DND-41 (cell line): ENCODE data around the gene TGM6.

Experiments
- ATAC-seq: fragments of 200-7000 bp; cut with Tn5 transposase; 3 replicates; pipeline ENCODE4 v1.9.1; 2021; ENCODE audit warnings: low read depth; ENCODE audit not compliant: insufficient read depth
- DNase-seq: peaks from one replicate; pipeline ENCODE4 v3.0.0-alpha.2; 2020
- H2AFZ ChIP-seq: 2 replicates; pipeline ENCODE4 v1.6.0; 2012; ENCODE audit warnings: low read depth, low read length
- H3K27ac ChIP-seq: 2 replicates; pipeline ENCODE4 v1.5.1; 2012; ENCODE audit warnings: low read length, inconsistent platforms
- H3K27me3 ChIP-seq: fragments of 200-600 bp; sonication (generic); 2 replicates; pipeline ENCODE4 v1.6.0; 2012; ENCODE audit warnings: low read length, mild to moderate bottlenecking, inconsistent platforms; ENCODE audit not compliant: insufficient read depth, poor library complexity
- H3K36me3 ChIP-seq: 2 replicates; pipeline ENCODE4 v1.5.1; 2012; ENCODE audit warnings: low read length, inconsistent platforms; ENCODE audit not compliant: insufficient read depth
- H3K4me1 ChIP-seq: 2 replicates; pipeline ENCODE4 v1.5.1; 2012; ENCODE audit warnings: mild to moderate bottlenecking, low read length; ENCODE audit not compliant: insufficient read depth
- H3K4me2 ChIP-seq: 2 replicates; pipeline ENCODE4 v1.6.0; 2012; ENCODE audit warnings: mild to moderate bottlenecking, moderate library complexity, low read length, inconsistent platforms; ENCODE audit not compliant: insufficient read depth
- H3K4me3 ChIP-seq, 2 experiments: fragments of 200-600 bp in 1 of 2; shearing (Covaris generic) in 1 of 2; 2 replicates each; pipeline ENCODE4 v1.5.1; 2012 to 2016; ENCODE audit warnings: inconsistent platforms in 2 of 2, low read length in 2 of 2, mild to moderate bottlenecking in 2 of 2, low read depth in 1 of 2, moderate library complexity in 1 of 2
- H3K79me2 ChIP-seq: 2 replicates; pipeline ENCODE4 v1.6.0; 2012; ENCODE audit warnings: low read length, inconsistent platforms; ENCODE audit not compliant: insufficient read depth
- H3K9ac ChIP-seq: 2 replicates; pipeline ENCODE4 v1.6.0; 2012; ENCODE audit warnings: low read depth, mild to moderate bottlenecking, inconsistent platforms, low read length, moderate library complexity
- H3K9me3 ChIP-seq: 2 replicates; pipeline ENCODE4 v1.5.1; 2012; ENCODE audit warnings: low read length, moderate library complexity, mild to moderate bottlenecking, inconsistent platforms; ENCODE audit not compliant: insufficient read depth, severe bottlenecking
- H4K20me1 ChIP-seq: 2 replicates; pipeline ENCODE4 v1.6.0; 2012; ENCODE audit warnings: low read length; ENCODE audit not compliant: insufficient read depth
- EZH2 ChIP-seq: IDR thresholded peaks from 3 replicates; pipeline ENCODE4 v1.6.1; 2012; ENCODE audit warnings: borderline replicate concordance, low read depth, mild to moderate bottlenecking, moderate library complexity, low read length, inconsistent platforms; ENCODE audit not compliant: severe bottlenecking
- TF ChIP-seq, protein P1 (sequence below): IDR thresholded peaks from 2 replicates; pipeline ENCODE4 v1.5.1; 2012; ENCODE audit warnings: borderline replicate concordance, low read length, moderate library complexity, mild to moderate bottlenecking; ENCODE audit not compliant: poor library complexity, severe bottlenecking; ENCODE audit errors: extremely low read depth

Gene TGM6

DNA sequence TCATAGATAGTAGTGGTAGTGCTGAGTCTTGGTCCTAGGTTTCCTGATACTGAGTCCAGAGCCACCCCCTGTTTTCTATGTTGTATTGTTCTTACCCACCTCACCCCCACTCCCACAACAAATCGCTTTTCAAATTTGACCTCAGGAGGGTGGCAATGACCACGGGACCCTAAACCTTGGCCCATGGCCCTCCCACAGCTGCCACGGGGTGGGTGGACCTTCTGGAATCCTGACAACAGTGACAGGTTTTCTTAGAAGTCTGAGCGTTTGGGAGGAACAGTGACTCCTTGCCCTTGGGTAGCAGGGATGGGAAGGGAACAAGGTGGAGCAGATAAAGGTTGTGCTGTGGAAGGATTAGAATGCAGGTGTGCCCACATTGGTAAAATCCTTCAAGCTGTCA is 48.0 kb upstream of the TGM6 start:
- H2AFZ ChIP-seq, result no peak overlapping the region
- no peak overlapping the region for H3K4me3 ChIP-seq
- H3K4me2 ChIP-seq, result no peak overlapping the region
- ATAC-seq (no peak), DNase-seq (no peak)
- H3K9me3 ChIP-seq, result no peaks in the 10 kb centered on the region
- peaks cover 3% of the 10 kb centered on the region; the same call in 1 of the 2 replicates for H4K20me1 ChIP-seq
- no peaks in the 10 kb centered on the region for H3K36me3 ChIP-seq
- no peak overlapping the region for H3K27ac ChIP-seq
- H3K79me2 ChIP-seq, result no peaks in the 10 kb centered on the region
- H3K27me3 ChIP-seq, result peaks cover 8% of the 10 kb centered on the region
- TF ChIP-seq, protein P1, sequence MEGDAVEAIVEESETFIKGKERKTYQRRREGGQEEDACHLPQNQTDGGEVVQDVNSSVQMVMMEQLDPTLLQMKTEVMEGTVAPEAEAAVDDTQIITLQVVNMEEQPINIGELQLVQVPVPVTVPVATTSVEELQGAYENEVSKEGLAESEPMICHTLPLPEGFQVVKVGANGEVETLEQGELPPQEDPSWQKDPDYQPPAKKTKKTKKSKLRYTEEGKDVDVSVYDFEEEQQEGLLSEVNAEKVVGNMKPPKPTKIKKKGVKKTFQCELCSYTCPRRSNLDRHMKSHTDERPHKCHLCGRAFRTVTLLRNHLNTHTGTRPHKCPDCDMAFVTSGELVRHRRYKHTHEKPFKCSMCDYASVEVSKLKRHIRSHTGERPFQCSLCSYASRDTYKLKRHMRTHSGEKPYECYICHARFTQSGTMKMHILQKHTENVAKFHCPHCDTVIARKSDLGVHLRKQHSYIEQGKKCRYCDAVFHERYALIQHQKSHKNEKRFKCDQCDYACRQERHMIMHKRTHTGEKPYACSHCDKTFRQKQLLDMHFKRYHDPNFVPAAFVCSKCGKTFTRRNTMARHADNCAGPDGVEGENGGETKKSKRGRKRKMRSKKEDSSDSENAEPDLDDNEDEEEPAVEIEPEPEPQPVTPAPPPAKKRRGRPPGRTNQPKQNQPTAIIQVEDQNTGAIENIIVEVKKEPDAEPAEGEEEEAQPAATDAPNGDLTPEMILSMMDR, result no peak
- TF ChIP-seq EZH2, result no peak
- H3K9ac ChIP-seq, result no peak overlapping the region
- no peaks in the 10 kb centered on the region for H3K4me1 ChIP-seq

DNA sequence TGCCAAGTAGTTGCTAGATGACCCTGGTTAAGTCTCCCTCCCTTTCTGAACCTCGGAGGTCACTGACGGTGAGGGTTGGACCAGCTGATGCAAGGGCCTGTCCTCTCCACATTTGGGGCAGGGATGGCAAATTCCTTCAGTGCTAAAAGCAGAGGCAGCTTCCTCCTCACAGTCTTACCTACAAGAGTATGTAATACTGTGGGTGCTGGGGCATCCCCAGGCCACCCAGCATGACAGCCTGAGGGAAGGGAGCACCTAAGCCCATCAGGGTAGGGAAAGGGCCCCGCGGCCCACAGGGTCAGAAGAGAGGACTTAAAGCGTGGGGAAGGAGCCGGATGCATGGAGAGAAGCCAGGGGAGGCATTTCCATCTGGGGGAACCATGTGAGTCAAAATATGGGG is 46.9 kb upstream of the TGM6 start:
- TF ChIP-seq, protein P1, result no peak
- no peak for TF ChIP-seq EZH2
- H3K9ac ChIP-seq, result no peak overlapping the region
- no peaks in the 10 kb centered on the region for H3K4me1 ChIP-seq
- H3K4me3 ChIP-seq, result no peak overlapping the region
- DNase-seq (no peak), ATAC-seq (no peak)
- peaks cover 16% of the 10 kb centered on the region for H3K27me3 ChIP-seq
- no peaks in the 10 kb centered on the region for H3K79me2 ChIP-seq
- no peaks in the 10 kb centered on the region for H3K9me3 ChIP-seq
- no peak overlapping the region for H3K4me2 ChIP-seq
- peaks cover 3% of the 10 kb centered on the region; the same call in 1 of the 2 replicates for H4K20me1 ChIP-seq
- H3K36me3 ChIP-seq, result no peaks in the 10 kb centered on the region
- H3K27ac ChIP-seq, result no peak overlapping the region
- no peak overlapping the region for H2AFZ ChIP-seq

DNA sequence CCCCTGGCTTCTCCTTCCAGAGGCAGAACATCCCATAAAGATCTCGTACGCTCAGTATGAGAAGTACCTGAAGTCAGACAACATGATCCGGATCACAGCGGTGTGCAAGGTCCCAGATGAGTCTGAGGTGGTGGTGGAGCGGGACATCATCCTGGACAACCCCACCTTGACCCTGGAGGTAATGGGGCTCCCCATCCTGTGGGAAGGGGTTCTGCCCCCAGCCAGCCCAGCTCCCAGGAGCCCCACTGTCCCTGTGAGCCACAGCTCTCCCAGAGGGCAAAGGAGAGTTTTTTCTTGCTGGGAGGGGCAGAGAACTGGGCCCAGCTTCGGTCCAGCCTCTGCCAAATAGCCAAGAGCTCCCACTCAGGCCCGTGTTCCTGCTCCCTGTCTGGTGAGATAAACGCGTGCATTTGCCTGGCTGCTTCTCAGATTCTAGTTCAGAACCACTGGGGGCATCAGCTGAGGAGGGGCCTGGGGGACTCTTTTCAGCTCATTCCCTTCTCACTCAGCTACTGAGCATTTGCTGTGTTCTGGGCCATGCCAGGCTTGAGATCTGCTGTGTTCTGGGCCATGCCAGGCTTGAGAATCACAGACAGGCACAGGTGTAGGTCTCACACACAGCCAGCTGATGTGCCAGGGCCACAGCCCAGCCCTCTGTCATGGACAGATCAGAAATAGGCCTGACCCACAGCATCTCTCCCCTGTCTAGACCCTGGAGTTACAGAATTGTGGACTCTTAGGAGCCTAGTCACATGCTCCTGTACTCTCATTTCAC is 45.4 kb upstream of the TGM6 start:
- H3K4me1 ChIP-seq, result no peaks in the 10 kb centered on the region
- no peak overlapping the region for H3K27ac ChIP-seq
- H3K36me3 ChIP-seq, result no peaks in the 10 kb centered on the region
- H4K20me1 ChIP-seq, result peaks cover under 1% of the 10 kb centered on the region; the same call in 1 of the 2 replicates
- no peak overlapping the region for H3K4me2 ChIP-seq
- H3K4me3 ChIP-seq, result no peak overlapping the region
- peaks cover 14% of the 10 kb centered on the region for H3K27me3 ChIP-seq
- DNase-seq (no peak), ATAC-seq (no peak)
- H3K9me3 ChIP-seq, result no peaks in the 10 kb centered on the region
- no peak overlapping the region for H2AFZ ChIP-seq
- TF ChIP-seq, protein P1, result no peak
- TF ChIP-seq EZH2, result no peak
- no peaks in the 10 kb centered on the region for H3K79me2 ChIP-seq
- H3K9ac ChIP-seq, result no peak overlapping the region
